ENCODE results near the gene ZDHHC14.

ZDHHC14 gene

DNA sequence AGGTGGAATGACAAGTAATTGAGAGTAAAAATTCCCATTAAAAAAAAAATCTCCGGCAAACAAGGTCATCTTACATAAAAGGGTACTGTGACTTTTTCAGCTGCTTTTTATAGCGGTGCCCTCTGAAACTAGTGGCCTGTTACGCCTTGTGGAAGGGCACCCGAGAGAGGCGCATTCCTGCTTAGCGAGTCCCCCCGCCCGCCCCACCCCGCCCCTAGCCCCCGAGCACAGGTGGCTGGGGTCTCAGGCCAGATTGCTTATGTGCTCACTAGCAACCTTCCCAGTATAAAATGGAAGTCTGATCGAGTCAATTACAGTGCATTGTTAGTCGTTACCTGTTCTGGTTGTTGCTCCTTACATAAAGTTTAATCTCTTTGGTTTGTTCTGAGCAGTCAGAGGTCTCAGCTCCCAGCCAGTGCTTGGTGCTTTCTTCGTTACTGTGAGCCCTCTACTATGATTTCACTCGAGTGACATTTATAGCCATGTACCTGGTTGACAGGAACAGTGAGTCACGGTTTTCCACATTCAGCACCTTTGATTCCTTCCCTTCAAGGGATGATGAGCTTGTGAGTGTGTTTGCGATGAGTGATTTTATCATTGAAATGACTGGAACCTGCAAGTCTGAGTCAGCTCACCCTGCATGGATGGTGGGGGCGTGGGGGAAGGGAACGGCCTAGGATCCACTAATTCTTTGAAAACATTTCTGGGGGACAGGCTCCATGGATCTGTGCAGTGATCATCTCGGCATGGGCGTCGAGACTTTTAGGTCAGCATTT, 47.6 kb downstream of the ZDHHC14 start:
- no peak overlapping the region for H2BK5ac ChIP-seq (ENCODE audit: low read length)
- no peak overlapping the region for H3K18ac ChIP-seq (ENCODE audit: low read length)
- H2BK120ac ChIP-seq (ENCODE audit: low read depth, low read length): no peak overlapping the region
- H3K36me3 ChIP-seq (replicated peaks in 1 of 2; ENCODE audit: control insufficient read depth in 2 of 2, insufficient read depth in 2 of 2, low read length in 2 of 2): no peaks in the 10 kb centered on the region
- H2BK15ac ChIP-seq (ENCODE audit: low read length): no peak overlapping the region
- no peak overlapping the region for H4K91ac ChIP-seq (ENCODE audit: low read depth, low read length, poor library complexity)
- no peak overlapping the region for H4K8ac ChIP-seq (ENCODE audit: low read depth, low read length)
- H3K27ac ChIP-seq (replicated peaks; ENCODE audit: low read length): no peak overlapping the region
- peaks cover 0 to 7% of the 10 kb centered on the region in 2 donors for H3K4me1 ChIP-seq (ENCODE audit: control insufficient read depth in 2 of 2, insufficient read depth in 1 of 2, low read depth in 1 of 2, low read length in 2 of 2)
- no peak overlapping the region for H3K23ac ChIP-seq (ENCODE audit: low read depth, low read length, poor library complexity)
- WGBS, 2 donors (ENCODE audit: extremely low coverage in 2 of 2, insufficient read length in 2 of 2, insufficient replicate concordance in 1 of 2): no CpG with 5 or more reads among the region's 21 CpGs
- no peak overlapping the region for H3K4me3 ChIP-seq (ENCODE audit: low read length in 2 of 2)
- no peak overlapping the region for H2BK12ac ChIP-seq (ENCODE audit: low read length)
- no peak overlapping the region for H3K9ac ChIP-seq (ENCODE audit: low read depth, low read length, poor library complexity)
- H3K79me1 ChIP-seq (ENCODE audit: low read depth, low read length): no peaks in the 10 kb centered on the region
- no peaks in the 10 kb centered on the region for H3K9me3 ChIP-seq (replicated peaks in 1 of 2; ENCODE audit: control insufficient read depth in 2 of 2, insufficient read depth in 1 of 2, low read depth in 1 of 2, low read length in 2 of 2)
- DNase-seq (ENCODE audit: low spot score): no peak
- H3K4me2 ChIP-seq (ENCODE audit: insufficient read depth, low read length, poor library complexity, severe bottlenecking): no peak overlapping the region
- H3K4ac ChIP-seq (ENCODE audit: low read length): no peak overlapping the region
- no peak overlapping the region for H2AFZ ChIP-seq (ENCODE audit: low read length)
- H2AK5ac ChIP-seq (ENCODE audit: low read depth, low read length): no peak overlapping the region
- H3K27me3 ChIP-seq (ENCODE audit: control insufficient read depth in 3 of 3, insufficient read depth in 3 of 3, low read depth in 1 of 3, low read length in 3 of 3): no peaks in the 10 kb centered on the region
- H3K14ac ChIP-seq (ENCODE audit: low read length): no peak overlapping the region

DNA sequence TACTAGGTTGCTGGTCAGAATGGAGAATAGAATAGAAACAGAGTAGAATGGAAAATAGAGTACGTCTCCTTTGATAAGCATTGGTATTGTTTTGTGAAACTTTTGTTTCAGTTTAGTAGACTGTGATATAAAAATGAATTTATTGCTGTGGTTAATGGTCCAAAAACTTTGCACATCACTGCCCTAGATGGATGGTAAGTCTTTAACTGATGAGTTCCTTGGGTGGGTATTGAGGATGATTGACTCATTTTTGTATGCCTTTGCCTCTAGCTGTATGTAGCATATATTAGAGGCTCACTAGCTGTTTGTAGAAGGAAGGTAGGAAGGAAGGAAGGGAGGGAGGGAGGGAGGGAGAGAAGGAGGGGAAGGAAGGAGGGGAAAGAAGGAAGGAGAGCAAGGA, 48.3 kb downstream of the ZDHHC14 start:
- Histone ChIP-seq H3K27me3 (ENCODE audit: control insufficient read depth in 3 of 3, insufficient read depth in 3 of 3, low read depth in 1 of 3, low read length in 3 of 3) (no peaks in the 10 kb centered on the region), H2BK12ac (ENCODE audit: low read length) (no peak overlapping the region), H3K79me1 (ENCODE audit: low read depth, low read length) (no peaks in the 10 kb centered on the region), H2BK15ac (ENCODE audit: low read length) (no peak overlapping the region), H3K18ac (ENCODE audit: low read length) (no peak overlapping the region), H3K9me3 (replicated peaks in 1 of 2; ENCODE audit: control insufficient read depth in 2 of 2, insufficient read depth in 1 of 2, low read depth in 1 of 2, low read length in 2 of 2) (no peaks in the 10 kb centered on the region), H4K91ac (ENCODE audit: low read depth, low read length, poor library complexity) (no peak overlapping the region), H3K9ac (ENCODE audit: low read depth, low read length, poor library complexity) (no peak overlapping the region), H3K4ac (ENCODE audit: low read length) (no peak overlapping the region), H3K27ac (replicated peaks; ENCODE audit: low read length) (no peak overlapping the region), H2AFZ (ENCODE audit: low read length) (no peak overlapping the region), H4K8ac (ENCODE audit: low read depth, low read length) (no peak overlapping the region), H3K14ac (ENCODE audit: low read length) (no peak overlapping the region), H2BK5ac (ENCODE audit: low read length) (no peak overlapping the region), H3K23ac (ENCODE audit: low read depth, low read length, poor library complexity) (no peak overlapping the region), H3K4me3 (ENCODE audit: low read length in 2 of 2) (no peak overlapping the region), H2BK120ac (ENCODE audit: low read depth, low read length) (no peak overlapping the region), H3K4me2 (ENCODE audit: insufficient read depth, low read length, poor library complexity, severe bottlenecking) (no peak overlapping the region), H2AK5ac (ENCODE audit: low read depth, low read length) (no peak overlapping the region), H3K4me1 (ENCODE audit: control insufficient read depth in 2 of 2, insufficient read depth in 1 of 2, low read depth in 1 of 2, low read length in 2 of 2) (peaks cover 0 to 7% of the 10 kb centered on the region in 2 donors), H3K36me3 (replicated peaks in 1 of 2; ENCODE audit: control insufficient read depth in 2 of 2, insufficient read depth in 2 of 2, low read length in 2 of 2) (no peaks in the 10 kb centered on the region)
- no CpG with 5 or more reads among the region's 1 CpG for WGBS, 2 donors (ENCODE audit: extremely low coverage in 2 of 2, insufficient read length in 2 of 2, insufficient replicate concordance in 1 of 2)
- no peak for DNase-seq (ENCODE audit: low spot score)

DNA sequence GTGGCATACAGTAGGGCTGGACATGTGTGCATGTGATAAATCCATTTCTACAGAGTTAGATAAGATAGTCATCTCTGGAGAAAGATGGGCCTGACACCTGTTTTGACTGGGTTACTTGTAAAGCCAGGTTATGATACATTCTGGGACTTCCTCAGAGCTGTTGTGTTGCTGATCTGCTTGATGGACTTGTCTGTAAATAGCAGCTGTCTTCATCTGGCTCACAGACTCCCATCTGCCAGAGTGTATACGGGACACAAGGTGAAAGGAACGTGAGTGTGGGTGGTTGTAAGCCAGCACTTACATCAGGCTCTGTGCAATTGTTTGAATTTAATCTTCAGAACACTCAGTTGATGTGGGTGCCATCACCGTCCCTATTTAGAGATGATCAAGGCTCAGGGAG, 49.8 kb downstream of the ZDHHC14 start:
- Histone ChIP-seq H3K27ac (replicated peaks; ENCODE audit: low read length) (no peak overlapping the region), H2AFZ (ENCODE audit: low read length) (no peak overlapping the region), H2BK120ac (ENCODE audit: low read depth, low read length) (no peak overlapping the region), H4K8ac (ENCODE audit: low read depth, low read length) (no peak overlapping the region), H3K36me3 (replicated peaks in 1 of 2; ENCODE audit: control insufficient read depth in 2 of 2, insufficient read depth in 2 of 2, low read length in 2 of 2) (no peaks in the 10 kb centered on the region), H3K23ac (ENCODE audit: low read depth, low read length, poor library complexity) (no peak overlapping the region), H2BK5ac (ENCODE audit: low read length) (no peak overlapping the region), H3K4me2 (ENCODE audit: insufficient read depth, low read length, poor library complexity, severe bottlenecking) (no peak overlapping the region), H4K91ac (ENCODE audit: low read depth, low read length, poor library complexity) (no peak overlapping the region), H3K9me3 (replicated peaks in 1 of 2; ENCODE audit: control insufficient read depth in 2 of 2, insufficient read depth in 1 of 2, low read depth in 1 of 2, low read length in 2 of 2) (no peaks in the 10 kb centered on the region), H3K4ac (ENCODE audit: low read length) (no peak overlapping the region), H2AK5ac (ENCODE audit: low read depth, low read length) (no peak overlapping the region), H3K18ac (ENCODE audit: low read length) (no peak overlapping the region), H3K4me1 (ENCODE audit: control insufficient read depth in 2 of 2, insufficient read depth in 1 of 2, low read depth in 1 of 2, low read length in 2 of 2) (peaks cover 0 to 7% of the 10 kb centered on the region in 2 donors), H2BK15ac (ENCODE audit: low read length) (no peak overlapping the region), H3K4me3 (ENCODE audit: low read length in 2 of 2) (no peak overlapping the region), H3K14ac (ENCODE audit: low read length) (no peak overlapping the region), H3K9ac (ENCODE audit: low read depth, low read length, poor library complexity) (no peak overlapping the region), H3K27me3 (ENCODE audit: control insufficient read depth in 3 of 3, insufficient read depth in 3 of 3, low read depth in 1 of 3, low read length in 3 of 3) (no peaks in the 10 kb centered on the region), H2BK12ac (ENCODE audit: low read length) (no peak overlapping the region), H3K79me1 (ENCODE audit: low read depth, low read length) (no peaks in the 10 kb centered on the region)
- WGBS, 2 donors (ENCODE audit: extremely low coverage in 2 of 2, insufficient read length in 2 of 2, insufficient replicate concordance in 1 of 2): no CpG with 5 or more reads among the region's 3 CpGs
- no peak for DNase-seq (ENCODE audit: low spot score)

DNA sequence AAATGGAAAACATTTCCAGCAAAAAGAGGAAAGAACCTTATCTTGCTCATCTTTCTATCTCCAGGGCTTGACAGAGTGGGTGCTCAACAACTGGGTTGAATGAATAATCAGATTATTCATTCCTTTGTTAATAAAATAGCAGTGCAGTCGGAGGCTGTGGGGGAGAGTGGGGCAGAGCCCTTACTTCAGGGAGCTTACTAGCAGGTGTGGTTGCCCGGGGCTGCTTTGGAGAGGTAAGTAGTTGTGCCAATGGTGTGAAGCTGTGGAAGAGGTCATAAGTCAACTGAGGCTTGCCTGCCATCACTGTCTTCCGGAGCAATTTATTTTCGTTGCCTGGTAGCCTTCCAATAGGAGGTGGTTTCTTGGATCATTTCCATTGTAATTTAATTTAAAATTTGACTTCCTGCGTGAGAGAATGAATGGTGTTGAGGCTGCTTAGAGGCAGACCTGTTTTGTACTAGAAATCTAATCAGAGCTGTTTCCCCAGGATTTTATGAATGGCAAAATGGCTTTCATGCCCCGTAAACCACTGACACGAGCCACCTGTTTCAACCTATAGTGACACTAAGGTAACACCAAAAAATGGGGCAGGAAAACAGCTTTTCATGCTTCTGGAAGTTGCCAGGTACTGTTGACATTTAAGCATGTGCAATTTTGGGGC, 51.4 kb downstream of the ZDHHC14 start:
- no peak overlapping the region for H3K14ac ChIP-seq (ENCODE audit: low read length)
- no peak overlapping the region for H3K4me2 ChIP-seq (ENCODE audit: insufficient read depth, low read length, poor library complexity, severe bottlenecking)
- H2BK5ac ChIP-seq (ENCODE audit: low read length): no peak overlapping the region
- H2BK120ac ChIP-seq (ENCODE audit: low read depth, low read length): no peak overlapping the region
- H4K91ac ChIP-seq (ENCODE audit: low read depth, low read length, poor library complexity): no peak overlapping the region
- no peaks in the 10 kb centered on the region for H3K9me3 ChIP-seq (replicated peaks in 1 of 2; ENCODE audit: control insufficient read depth in 2 of 2, insufficient read depth in 1 of 2, low read depth in 1 of 2, low read length in 2 of 2)
- no peak overlapping the region for H3K4me3 ChIP-seq (ENCODE audit: low read length in 2 of 2)
- H3K18ac ChIP-seq (ENCODE audit: low read length): no peak overlapping the region
- no peak overlapping the region for H2AK5ac ChIP-seq (ENCODE audit: low read depth, low read length)
- no peak overlapping the region for H4K8ac ChIP-seq (ENCODE audit: low read depth, low read length)
- no peak overlapping the region for H2BK12ac ChIP-seq (ENCODE audit: low read length)
- DNase-seq (ENCODE audit: low spot score): no peak
- no peak overlapping the region for H2AFZ ChIP-seq (ENCODE audit: low read length)
- H3K9ac ChIP-seq (ENCODE audit: low read depth, low read length, poor library complexity): no peak overlapping the region
- no peak overlapping the region for H3K27ac ChIP-seq (replicated peaks; ENCODE audit: low read length)
- WGBS, 2 donors (ENCODE audit: extremely low coverage in 2 of 2, insufficient read length in 2 of 2, insufficient replicate concordance in 1 of 2): no CpG with 5 or more reads among the region's 7 CpGs
- H2BK15ac ChIP-seq (ENCODE audit: low read length): no peak overlapping the region
- peaks cover 0 to 17% of the 10 kb centered on the region in 2 donors for H3K4me1 ChIP-seq (ENCODE audit: control insufficient read depth in 2 of 2, insufficient read depth in 1 of 2, low read depth in 1 of 2, low read length in 2 of 2)
- H3K4ac ChIP-seq (ENCODE audit: low read length): no peak overlapping the region
- no peak overlapping the region for H3K23ac ChIP-seq (ENCODE audit: low read depth, low read length, poor library complexity)
- H3K36me3 ChIP-seq (replicated peaks in 1 of 2; ENCODE audit: control insufficient read depth in 2 of 2, insufficient read depth in 2 of 2, low read length in 2 of 2): no peaks in the 10 kb centered on the region
- H3K27me3 ChIP-seq (ENCODE audit: control insufficient read depth in 3 of 3, insufficient read depth in 3 of 3, low read depth in 1 of 3, low read length in 3 of 3): no peaks in the 10 kb centered on the region
- no peaks in the 10 kb centered on the region for H3K79me1 ChIP-seq (ENCODE audit: low read depth, low read length)
